ENCODE data around the gene FAM3A. TPM values are rescaled to one million over a fixed set of nuclear protein-coding genes. Genes with fewer than 3 reads are reported as not detected.

FAM3A gene
- total RNA-seq, 1 experiment from 2014 or later, result 60.3 TPM

DNA sequence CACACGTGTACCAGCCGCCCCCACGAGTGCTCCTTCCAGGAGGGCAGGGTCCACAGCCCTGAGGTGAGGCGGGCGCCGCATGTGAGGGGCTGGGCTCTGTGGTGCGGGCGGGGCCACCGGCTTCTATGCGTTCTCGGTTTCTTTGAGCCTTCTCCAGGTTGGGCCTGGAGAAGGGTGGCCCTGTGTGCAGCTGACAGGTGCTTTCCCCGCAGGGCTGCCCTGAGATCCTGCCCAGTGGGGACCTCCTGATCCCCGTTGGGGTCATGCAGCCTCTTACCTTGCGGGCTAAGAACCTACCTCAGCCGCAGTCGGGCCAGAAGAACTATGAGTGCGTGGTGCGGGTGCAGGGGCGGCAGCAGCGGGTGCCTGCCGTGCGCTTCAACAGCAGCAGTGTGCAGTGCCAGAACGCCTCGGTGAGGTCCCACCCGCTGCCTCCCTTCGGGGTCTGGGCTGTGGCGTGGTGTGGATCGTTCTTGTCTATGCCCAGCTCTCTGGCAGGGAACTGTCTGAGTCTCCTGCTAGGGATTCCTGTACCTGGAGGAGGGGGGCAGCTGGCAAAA lies 51.1 kb downstream of the FAM3A start:
- Histone ChIP-seq H3K27me3 (ENCODE audit: insufficient read depth, low read depth) (no peaks in the 10 kb centered on the region), H2AFZ (no peak overlapping the region), H3K4me2 (no peak overlapping the region), H3K4me1 (replicated peaks; ENCODE audit: insufficient read depth) (no peaks in the 10 kb centered on the region), H3K79me2 (ENCODE audit: low read depth) (no peaks in the 10 kb centered on the region), H3K9me2 (ENCODE audit: insufficient read depth) (no peaks in the 10 kb centered on the region), H4K20me1 (ENCODE audit: insufficient read depth) (no peaks in the 10 kb centered on the region), H3K27ac (no peak overlapping the region), H3K9me3 (ENCODE audit: insufficient read depth, low read depth) (no peaks in the 10 kb centered on the region), H3F3A (ENCODE audit: insufficient read depth, low read depth) (no peaks in the 10 kb centered on the region), H3K4me3 (no peak overlapping the region), H3K36me3 (ENCODE audit: low read depth) (no peaks in the 10 kb centered on the region)
- ChIA-PET CTCF (no interaction called here), POLR2A (ENCODE audit: unreplicated experiment) (no interaction called here)
- DNase-seq, result no peak
- BruUV-seq (replicated peaks), result no TSS peak
- intact Hi-C loops (cut with micrococcal nuclease; ENCODE audit: unreplicated experiment), result no loop called here
- no peak for TF ChIP-seq CTCF (conservative IDR thresholded peaks at IDR 0.05)
- TF ChIP-seq EZH2 (IDR thresholded peaks at IDR 0.05; ENCODE audit: low read depth), result no peak

DNA sequence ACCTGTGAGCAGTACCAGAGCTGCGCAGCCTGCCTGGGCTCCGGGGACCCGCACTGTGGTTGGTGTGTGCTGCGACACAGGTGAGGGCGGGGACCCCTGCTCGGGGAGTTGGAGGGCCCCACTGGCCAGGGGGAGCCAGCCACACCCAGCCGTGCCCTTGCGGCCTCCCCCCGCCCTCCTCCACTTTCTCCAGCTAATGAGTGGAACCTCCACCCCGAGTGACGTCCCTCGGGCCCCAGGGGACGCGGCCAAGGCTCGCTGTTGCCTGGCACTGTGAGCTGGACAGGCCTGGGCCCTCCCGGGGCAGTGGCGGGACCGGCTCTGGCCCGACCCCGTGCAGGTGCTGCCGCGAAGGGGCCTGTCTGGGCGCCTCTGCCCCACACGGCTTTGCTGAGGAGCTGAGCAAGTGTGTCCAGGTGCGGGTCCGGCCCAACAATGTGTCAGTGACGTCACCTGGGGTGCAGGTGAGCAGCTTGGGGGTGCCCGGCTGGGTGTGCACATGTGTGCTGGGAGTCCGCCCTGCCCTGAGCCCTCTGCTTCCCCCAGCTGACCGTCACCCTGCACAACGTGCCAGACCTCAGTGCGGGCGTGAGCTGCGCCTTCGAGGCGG lies 52.3 kb downstream of the FAM3A start:
- no peak overlapping the region for H2AFZ ChIP-seq
- peaks cover 5% of the 10 kb centered on the region for H3K4me1 ChIP-seq (replicated peaks; ENCODE audit: insufficient read depth)
- intact Hi-C loops (cut with micrococcal nuclease; ENCODE audit: unreplicated experiment), result no loop called here
- H3K27me3 ChIP-seq (ENCODE audit: insufficient read depth, low read depth), result no peaks in the 10 kb centered on the region
- TF ChIP-seq CTCF (conservative IDR thresholded peaks at IDR 0.05), result no peak
- TF ChIP-seq EZH2 (IDR thresholded peaks at IDR 0.05; ENCODE audit: low read depth), result no peak
- BruUV-seq (replicated peaks), result no TSS peak
- H3K79me2 ChIP-seq (ENCODE audit: low read depth), result peaks cover 6% of the 10 kb centered on the region; the same call in 1 of the 2 replicates
- no peak overlapping the region for H3K27ac ChIP-seq
- ChIA-PET CTCF (no interaction called here), POLR2A (ENCODE audit: unreplicated experiment) (no interaction called here)
- no peak overlapping the region for H3K4me3 ChIP-seq
- no peaks in the 10 kb centered on the region for H4K20me1 ChIP-seq (ENCODE audit: insufficient read depth)
- H3K9me3 ChIP-seq (ENCODE audit: insufficient read depth, low read depth), result no peaks in the 10 kb centered on the region
- no peak overlapping the region for H3K4me2 ChIP-seq
- DNase-seq, result no peak
- no peaks in the 10 kb centered on the region for H3K36me3 ChIP-seq (ENCODE audit: low read depth)
- H3K9me2 ChIP-seq (ENCODE audit: insufficient read depth), result no peaks in the 10 kb centered on the region
- no peaks in the 10 kb centered on the region for H3F3A ChIP-seq (ENCODE audit: insufficient read depth, low read depth)

DNA sequence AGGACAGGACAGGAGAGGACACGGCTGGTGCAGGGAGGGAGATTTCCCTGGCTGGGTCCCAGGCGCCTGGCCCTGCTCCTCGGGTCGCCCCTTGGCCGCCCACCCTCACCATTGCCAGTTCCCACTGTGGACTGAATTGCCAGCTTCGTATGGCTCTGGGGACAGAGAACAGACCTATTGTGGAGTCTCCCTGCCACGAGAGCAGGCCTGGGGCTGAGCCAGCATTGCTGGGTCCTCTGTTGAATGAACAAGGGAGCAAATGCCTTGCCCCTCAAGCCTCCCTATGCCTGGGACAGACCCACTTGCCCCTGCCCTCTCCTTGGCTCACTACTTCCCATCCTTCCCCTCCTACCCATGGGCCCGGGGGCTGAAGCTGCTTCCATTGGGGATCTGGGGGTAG lies 53.6 kb downstream of the FAM3A start:
- H3K4me3 ChIP-seq, result no peak overlapping the region
- H3K4me2 ChIP-seq, result no peak overlapping the region
- peaks cover 6% of the 10 kb centered on the region; the same call in 1 of the 2 replicates for H3K79me2 ChIP-seq (ENCODE audit: low read depth)
- no peak for DNase-seq
- H3K36me3 ChIP-seq (ENCODE audit: low read depth), result no peaks in the 10 kb centered on the region
- ChIA-PET CTCF (no interaction called here), POLR2A (ENCODE audit: unreplicated experiment) (no interaction called here)
- no peaks in the 10 kb centered on the region for H4K20me1 ChIP-seq (ENCODE audit: insufficient read depth)
- no peak overlapping the region for H3K27ac ChIP-seq
- H3K9me2 ChIP-seq (ENCODE audit: insufficient read depth), result no peaks in the 10 kb centered on the region
- H3K9me3 ChIP-seq (ENCODE audit: insufficient read depth, low read depth), result no peaks in the 10 kb centered on the region
- H3K4me1 ChIP-seq (replicated peaks; ENCODE audit: insufficient read depth), result peaks cover 5% of the 10 kb centered on the region
- BruUV-seq (replicated peaks), result no TSS peak
- H3F3A ChIP-seq (ENCODE audit: insufficient read depth, low read depth), result peaks cover 2% of the 10 kb centered on the region; the same call in 1 of the 2 replicates
- no peak overlapping the region for H2AFZ ChIP-seq
- H3K27me3 ChIP-seq (ENCODE audit: insufficient read depth, low read depth), result no peaks in the 10 kb centered on the region
- intact Hi-C loops (cut with micrococcal nuclease; ENCODE audit: unreplicated experiment), result no loop called here
- TF ChIP-seq CTCF (conservative IDR thresholded peaks at IDR 0.05) (no peak), EZH2 (IDR thresholded peaks at IDR 0.05; ENCODE audit: low read depth) (no peak)

All from PC-9 (cell line).